Measurements from ENCODE around the gene FRRS1L. TPM values are rescaled to one million over a fixed set of nuclear protein-coding genes. Genes with fewer than 3 reads are reported as not detected.

FRRS1L gene
- total RNA-seq, 2 donors from 2014 or later, result 0.81 to 1.1 TPM

DNA sequence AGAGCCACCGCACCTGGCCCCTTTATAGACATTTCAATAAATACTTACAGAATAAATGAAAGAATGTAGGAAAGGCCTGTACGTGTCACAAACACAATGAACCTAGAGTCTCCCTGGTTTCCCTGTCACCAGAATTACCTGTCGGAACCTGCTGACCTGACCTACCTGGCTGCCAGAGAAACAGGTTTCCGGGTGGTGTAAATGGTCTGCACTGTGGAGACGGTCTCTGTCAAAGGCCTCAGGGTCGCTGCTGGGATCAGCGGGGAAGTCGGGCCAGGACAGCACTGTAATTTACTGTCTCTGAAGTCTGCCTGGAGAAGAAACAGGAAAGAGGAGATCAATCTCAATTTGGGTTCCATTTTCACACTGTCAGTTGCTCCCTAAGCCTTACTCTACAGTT is 9.3 kb upstream of the FRRS1L start:
- no peaks in the 10 kb centered on the region for H3K4me1 ChIP-seq (ENCODE audit: control insufficient read depth in 1 of 2, low read depth in 2 of 2)
- no peaks in the 10 kb centered on the region for H3K36me3 ChIP-seq
- no peaks in the 10 kb centered on the region for H3K9me3 ChIP-seq
- ATAC-seq (ENCODE audit: insufficient number of reproducible peaks, low FRiP score, low read depth) (no peak), DNase-seq (ENCODE audit: low spot score) (no peak)
- no peak overlapping the region for H3K4me3 ChIP-seq
- no peaks in the 10 kb centered on the region for H3K27me3 ChIP-seq (replicated peaks; ENCODE audit: insufficient read depth)
- H3K27ac ChIP-seq, result no peak overlapping the region
- TF ChIP-seq, protein P1, sequence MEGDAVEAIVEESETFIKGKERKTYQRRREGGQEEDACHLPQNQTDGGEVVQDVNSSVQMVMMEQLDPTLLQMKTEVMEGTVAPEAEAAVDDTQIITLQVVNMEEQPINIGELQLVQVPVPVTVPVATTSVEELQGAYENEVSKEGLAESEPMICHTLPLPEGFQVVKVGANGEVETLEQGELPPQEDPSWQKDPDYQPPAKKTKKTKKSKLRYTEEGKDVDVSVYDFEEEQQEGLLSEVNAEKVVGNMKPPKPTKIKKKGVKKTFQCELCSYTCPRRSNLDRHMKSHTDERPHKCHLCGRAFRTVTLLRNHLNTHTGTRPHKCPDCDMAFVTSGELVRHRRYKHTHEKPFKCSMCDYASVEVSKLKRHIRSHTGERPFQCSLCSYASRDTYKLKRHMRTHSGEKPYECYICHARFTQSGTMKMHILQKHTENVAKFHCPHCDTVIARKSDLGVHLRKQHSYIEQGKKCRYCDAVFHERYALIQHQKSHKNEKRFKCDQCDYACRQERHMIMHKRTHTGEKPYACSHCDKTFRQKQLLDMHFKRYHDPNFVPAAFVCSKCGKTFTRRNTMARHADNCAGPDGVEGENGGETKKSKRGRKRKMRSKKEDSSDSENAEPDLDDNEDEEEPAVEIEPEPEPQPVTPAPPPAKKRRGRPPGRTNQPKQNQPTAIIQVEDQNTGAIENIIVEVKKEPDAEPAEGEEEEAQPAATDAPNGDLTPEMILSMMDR (IDR thresholded peaks at IDR 0.05), result no peak

DNA sequence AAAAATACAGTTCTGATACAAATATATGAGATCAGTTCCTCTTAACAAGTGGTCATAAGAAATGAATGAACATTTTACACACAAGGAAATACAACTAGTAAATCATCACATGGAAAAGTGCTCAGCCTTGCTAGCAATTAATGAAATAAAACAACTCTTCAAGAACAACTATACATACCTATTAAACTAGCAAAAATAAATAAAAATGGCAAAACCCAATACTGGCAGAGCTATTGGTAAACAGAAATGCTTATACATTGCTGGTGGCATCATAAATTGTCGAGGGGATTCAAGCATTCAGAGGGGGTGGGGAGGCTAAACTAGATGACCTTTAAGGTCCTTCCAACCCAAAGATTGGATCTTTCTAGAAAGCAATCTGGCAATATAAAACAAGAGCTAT is 5.9 kb upstream of the FRRS1L start:
- Histone ChIP-seq H3K4me3 (no peak overlapping the region), H3K27ac (no peak overlapping the region), H3K9me3 (no peaks in the 10 kb centered on the region), H3K27me3 (replicated peaks; ENCODE audit: insufficient read depth) (no peaks in the 10 kb centered on the region), H3K36me3 (no peaks in the 10 kb centered on the region), H3K4me1 (ENCODE audit: control insufficient read depth in 1 of 2, low read depth in 2 of 2) (no peaks in the 10 kb centered on the region)
- DNase-seq (ENCODE audit: low spot score) (no peak), ATAC-seq (ENCODE audit: insufficient number of reproducible peaks, low FRiP score, low read depth) (no peak)
- TF ChIP-seq, protein P1 (IDR thresholded peaks at IDR 0.05), result no peak

DNA sequence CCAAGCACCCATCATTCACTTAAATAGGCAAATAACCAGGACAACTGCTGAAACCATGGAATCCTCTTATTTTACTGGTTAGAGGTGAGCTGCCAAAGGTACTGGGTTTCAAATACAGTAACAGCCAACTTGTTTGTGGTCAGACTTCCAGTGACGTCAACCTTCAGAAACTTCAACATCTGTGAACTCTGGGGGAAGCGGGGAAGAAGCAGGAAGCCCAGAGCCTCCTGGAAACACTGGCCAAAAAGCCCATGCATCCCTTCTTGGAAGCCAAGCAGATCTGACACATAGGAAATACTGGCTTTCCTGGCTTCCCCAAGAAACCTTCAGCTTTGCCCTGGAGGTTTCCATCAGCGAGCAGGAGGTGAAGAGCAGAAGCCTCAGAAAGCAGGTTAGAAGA is 4.9 kb upstream of the FRRS1L start:
- ATAC-seq (ENCODE audit: insufficient number of reproducible peaks, low FRiP score, low read depth) (no peak), DNase-seq (ENCODE audit: low spot score) (no peak)
- no peaks in the 10 kb centered on the region for H3K36me3 ChIP-seq
- no peak overlapping the region for H3K27ac ChIP-seq
- no peak overlapping the region for H3K4me3 ChIP-seq
- no peaks in the 10 kb centered on the region for H3K9me3 ChIP-seq
- TF ChIP-seq, protein P1 (IDR thresholded peaks at IDR 0.05), result no peak
- H3K27me3 ChIP-seq (replicated peaks; ENCODE audit: insufficient read depth), result no peaks in the 10 kb centered on the region
- no peaks in the 10 kb centered on the region for H3K4me1 ChIP-seq (ENCODE audit: control insufficient read depth in 1 of 2, low read depth in 2 of 2)

DNA sequence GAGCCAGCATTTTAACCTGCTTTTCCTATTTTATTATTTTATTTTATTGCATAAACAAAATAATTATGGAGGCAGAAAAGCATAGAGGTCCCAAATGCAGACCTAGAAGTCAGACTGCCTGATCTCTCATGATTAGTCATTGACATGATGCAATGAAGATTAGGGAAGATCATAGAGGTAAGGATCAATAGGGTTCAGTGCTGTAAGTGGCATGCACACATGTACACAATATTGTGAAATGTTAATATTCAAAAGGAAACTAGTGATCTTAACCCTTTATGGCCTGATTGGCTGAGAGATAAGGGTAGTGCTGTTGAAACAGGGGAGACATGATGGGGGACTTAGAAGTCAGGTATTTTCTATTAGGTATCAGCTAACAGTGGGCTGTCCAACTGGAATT is 1.1 kb upstream of the FRRS1L start:
- DNase-seq (ENCODE audit: low spot score), result no peak
- TF ChIP-seq, protein P1 (IDR thresholded peaks at IDR 0.05), result no peak

DNA sequence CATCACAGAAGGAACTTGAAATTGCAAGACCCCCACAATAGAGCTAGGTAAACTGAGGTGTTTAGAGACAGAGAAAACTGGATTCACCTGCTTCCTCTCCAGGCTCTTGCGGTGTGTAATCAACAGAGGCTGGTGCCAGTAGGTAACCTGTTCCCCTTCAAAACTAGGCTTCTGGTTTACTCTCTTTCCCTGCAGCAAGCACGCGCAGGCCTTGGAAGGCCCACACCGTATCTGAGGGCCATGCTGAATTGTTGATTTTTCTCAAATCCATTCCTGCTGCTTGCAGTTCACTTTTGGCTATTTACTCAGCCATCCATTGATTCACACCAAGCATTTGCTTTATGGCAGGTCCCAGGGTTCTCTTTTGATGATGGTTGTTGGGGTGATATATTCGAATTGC is 667 bp upstream of the FRRS1L start:
- Histone ChIP-seq H3K36me3 (no peaks in the 10 kb centered on the region), H3K27ac (no peak overlapping the region), H3K4me3 (no peak overlapping the region), H3K4me1 (ENCODE audit: control insufficient read depth in 1 of 2, low read depth in 2 of 2) (no peaks in the 10 kb centered on the region), H3K27me3 (replicated peaks; ENCODE audit: insufficient read depth) (no peaks in the 10 kb centered on the region), H3K9me3 (no peaks in the 10 kb centered on the region)
- TF ChIP-seq, protein P1 (IDR thresholded peaks at IDR 0.05), result no peak
- ATAC-seq (ENCODE audit: insufficient number of reproducible peaks, low FRiP score, low read depth), result no peak
- DNase-seq (ENCODE audit: low spot score), result no peak

More for the DNA sequence above, 1.1 kb upstream of the FRRS1L start:
- Histone ChIP-seq H3K4me3 (no peak overlapping the region), H3K27me3 (replicated peaks; ENCODE audit: insufficient read depth) (no peaks in the 10 kb centered on the region), H3K9me3 (no peaks in the 10 kb centered on the region), H3K4me1 (ENCODE audit: control insufficient read depth in 1 of 2, low read depth in 2 of 2) (no peaks in the 10 kb centered on the region), H3K27ac (no peak overlapping the region), H3K36me3 (no peaks in the 10 kb centered on the region)
- ATAC-seq (ENCODE audit: insufficient number of reproducible peaks, low FRiP score, low read depth), result no peak

Data from thoracic aorta (tissue), 2 donors.